ENCODE results near the gene P2RY8.
A peak's percentile ranks its signal among the peaks of the same experiment; 100 is the strongest.
"Not testable (repeated sequence)": the region's sequence is repeated elsewhere in the genome, so short reads cannot be mapped to it uniquely, and the experiment has no call there.

P2RY8 gene

DNA sequence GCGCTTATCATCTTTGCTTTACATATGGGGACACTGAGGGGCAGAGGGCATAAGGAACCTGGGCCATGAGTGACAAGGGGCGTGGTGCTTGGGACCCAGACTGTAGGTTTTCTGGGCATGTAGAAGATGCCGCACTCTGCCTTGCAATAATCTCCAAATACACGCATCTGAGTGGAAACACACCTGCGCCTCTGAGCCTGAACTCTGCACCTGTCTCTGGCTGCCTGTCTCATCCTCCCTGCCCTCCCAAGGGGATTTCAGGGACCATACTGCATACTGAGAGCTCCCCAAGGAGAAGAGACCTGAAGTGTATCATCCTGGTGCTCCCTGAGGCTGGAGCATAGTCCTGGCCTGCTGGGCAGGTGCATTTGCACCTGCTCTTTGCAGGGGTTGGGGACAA lies 49.6 kb downstream of the P2RY8 start:
- no peak for DNase-seq (ENCODE audit: low read depth in 2 of 2)

GRCh38 chrX:1486749-1487361 lies 50.1 kb downstream of the P2RY8 start:
- no peak for DNase-seq (ENCODE audit: low read depth in 2 of 2)

- no peak for DNase-seq (ENCODE audit: low read depth in 2 of 2)
Observed at GRCh38 chrX:1486177-1486576, 50.8 kb downstream of the P2RY8 start.

DNA sequence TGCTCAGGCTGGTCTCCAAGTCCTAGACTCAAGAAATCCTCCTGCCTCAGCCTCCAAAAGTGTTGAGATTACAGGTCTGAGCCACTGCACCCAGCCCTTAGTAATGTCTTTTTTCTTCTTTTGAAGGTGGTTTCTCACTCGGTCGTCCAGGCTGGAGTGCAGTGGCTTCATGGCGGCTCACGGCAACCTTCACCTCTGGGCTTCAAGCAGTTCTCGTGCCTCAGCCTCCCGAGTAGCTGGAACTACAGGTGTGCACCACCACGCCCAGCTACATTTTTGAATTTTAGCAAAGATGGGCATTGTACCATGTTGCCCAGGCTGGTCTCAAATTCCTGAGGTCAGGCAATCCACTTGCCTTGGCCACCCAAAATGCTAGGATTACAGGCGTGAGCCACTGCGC lies 52.0 kb downstream of the P2RY8 start:
- no peak for DNase-seq (ENCODE audit: low read depth in 2 of 2)

DNA sequence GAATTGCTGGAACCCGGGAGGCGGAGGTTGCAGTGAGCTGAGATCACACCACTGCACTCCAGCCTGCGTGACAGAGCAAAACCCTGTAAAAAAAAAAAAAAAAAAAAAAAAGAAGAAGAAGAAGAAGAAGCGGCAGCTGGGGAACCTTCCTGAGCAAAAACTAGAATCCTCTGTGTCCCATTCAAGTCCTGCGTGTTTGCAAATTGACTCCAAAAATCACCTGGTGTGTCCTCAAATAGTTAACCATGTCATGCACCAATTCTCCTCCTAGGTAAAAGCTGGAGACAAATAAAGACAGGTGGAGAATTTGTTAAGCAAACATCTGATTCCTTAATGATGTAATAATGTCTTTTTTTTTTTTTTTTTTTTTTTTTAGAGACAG lies 52.4 kb downstream of the P2RY8 start:
- DNase-seq (ENCODE audit: low read depth in 2 of 2): no peak

DNA sequence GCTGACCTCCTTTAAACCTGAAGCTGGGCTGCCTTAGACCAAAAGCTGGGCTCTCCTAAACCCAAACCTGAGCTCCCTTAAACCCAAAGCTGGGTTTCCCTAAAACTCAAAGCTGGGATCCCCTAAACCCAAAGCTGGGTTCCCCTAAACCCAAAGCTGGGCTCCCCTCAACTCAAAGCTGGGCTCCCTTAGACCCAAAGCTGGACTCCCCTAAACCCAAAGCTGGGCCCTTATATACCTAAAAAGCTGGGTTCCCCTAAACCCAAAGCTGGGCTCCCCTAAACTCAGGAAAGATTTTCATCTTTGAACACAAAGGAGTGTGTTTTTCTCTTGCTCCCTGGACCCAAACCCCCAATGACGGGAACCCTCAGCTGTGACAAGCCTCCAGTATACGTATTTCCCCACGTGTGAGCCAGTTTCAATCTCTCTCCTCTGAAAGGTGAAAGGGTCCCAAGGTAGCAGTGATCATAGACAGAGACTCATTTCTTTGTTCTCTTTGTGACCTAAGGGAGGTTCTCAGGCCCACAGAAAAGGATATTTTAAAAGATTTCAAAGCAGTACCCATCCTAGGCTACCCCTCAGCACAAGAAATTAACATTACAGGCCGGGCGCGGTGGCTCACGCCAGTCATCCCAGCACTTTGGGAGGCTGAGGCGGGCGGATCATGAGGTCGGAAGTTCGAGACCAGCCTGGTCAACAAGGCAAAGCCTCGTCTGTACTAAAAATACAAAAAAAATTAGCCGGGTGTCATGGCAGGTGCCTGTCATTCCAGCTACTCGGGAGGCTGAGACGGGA lies 52.9 kb downstream of the P2RY8 start:
- DNase-seq (ENCODE audit: low read depth in 2 of 2): no peak

GRCh38 chrX:1482530-1482928 lies 54.5 kb downstream of the P2RY8 start:
- DNase-seq (ENCODE audit: low read depth in 2 of 2): not testable (repeated sequence)

GRCh38 chrX:1481636-1482529 lies 55.1 kb downstream of the P2RY8 start:
- peak; percentile 70 to 71 for DNase-seq (ENCODE audit: low read depth in 2 of 2)

- DNase-seq (ENCODE audit: low read depth in 2 of 2): no peak
Observed at GRCh38 chrX:1480082-1480785, 56.8 kb downstream of the P2RY8 start.

DNA sequence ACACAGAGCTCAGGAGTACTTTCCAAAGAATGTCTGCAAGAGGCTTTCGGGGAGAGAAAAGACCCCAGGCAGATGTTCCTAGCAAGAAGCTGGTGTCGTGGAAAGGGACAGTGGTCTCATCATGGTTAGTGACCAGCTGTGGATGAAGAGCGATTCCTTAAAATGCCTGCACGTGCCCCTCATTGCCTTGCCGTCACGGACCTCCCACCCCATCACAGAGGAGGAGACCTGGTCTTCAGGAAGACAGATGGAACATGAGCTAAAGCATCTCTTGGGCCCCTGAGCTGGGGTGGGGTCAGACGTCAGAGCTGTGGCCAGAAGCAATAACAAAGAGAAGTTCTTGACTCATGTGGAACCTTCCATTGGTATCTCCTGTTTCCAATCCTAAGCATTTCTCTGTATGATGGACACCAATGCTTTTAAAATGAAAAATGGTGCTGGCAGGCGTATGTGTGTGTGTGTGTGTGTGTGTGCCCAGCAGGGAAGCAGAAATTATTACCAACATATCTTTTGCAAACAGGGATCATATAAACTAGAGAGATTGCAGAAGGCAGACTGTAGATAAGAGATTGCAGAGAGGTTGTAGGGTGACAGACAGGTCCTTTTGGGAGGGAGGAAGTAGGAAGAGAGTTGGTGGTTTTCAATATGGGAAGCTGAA lies 59.1 kb downstream of the P2RY8 start:
- no peak for DNase-seq (ENCODE audit: low read depth in 2 of 2)

- DNase-seq (ENCODE audit: low read depth in 2 of 2): no peak
Observed at GRCh38 chrX:1477229-1477628, 59.8 kb downstream of the P2RY8 start.

GRCh38 chrX:1476682-1477081 lies 60.3 kb downstream of the P2RY8 start:
- no peak for DNase-seq (ENCODE audit: low read depth in 2 of 2)

- no peak for DNase-seq (ENCODE audit: low read depth in 2 of 2)
Observed at GRCh38 chrX:1475881-1476280, 61.1 kb downstream of the P2RY8 start.

GRCh38 chrX:1475481-1475880 lies 61.5 kb downstream of the P2RY8 start:
- DNase-seq (ENCODE audit: low read depth in 2 of 2): no peak

GRCh38 chrX:1474593-1474992 lies 62.4 kb downstream of the P2RY8 start:
- DNase-seq (ENCODE audit: low read depth in 2 of 2): not testable (repeated sequence)

DNA sequence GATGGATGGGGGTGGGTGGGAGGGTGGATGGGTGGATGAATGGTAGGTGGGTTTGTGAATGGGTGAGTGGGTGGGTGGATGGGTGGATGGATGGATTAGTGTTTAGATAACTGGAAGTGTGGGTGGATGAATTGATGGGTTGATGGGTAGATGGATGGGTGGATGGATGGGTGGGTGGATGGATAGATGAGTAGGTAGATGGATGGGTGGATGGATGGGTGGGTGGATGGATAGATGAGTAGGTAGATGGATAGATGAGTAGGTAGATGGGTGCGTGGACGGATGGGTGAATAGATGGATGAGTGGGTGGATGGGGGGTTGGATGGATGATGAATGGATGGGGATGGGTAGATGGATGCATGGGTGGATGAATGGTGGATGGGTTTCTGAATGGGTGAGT lies 64.0 kb downstream of the P2RY8 start:
- no peak for DNase-seq (ENCODE audit: low read depth in 2 of 2)

DNA sequence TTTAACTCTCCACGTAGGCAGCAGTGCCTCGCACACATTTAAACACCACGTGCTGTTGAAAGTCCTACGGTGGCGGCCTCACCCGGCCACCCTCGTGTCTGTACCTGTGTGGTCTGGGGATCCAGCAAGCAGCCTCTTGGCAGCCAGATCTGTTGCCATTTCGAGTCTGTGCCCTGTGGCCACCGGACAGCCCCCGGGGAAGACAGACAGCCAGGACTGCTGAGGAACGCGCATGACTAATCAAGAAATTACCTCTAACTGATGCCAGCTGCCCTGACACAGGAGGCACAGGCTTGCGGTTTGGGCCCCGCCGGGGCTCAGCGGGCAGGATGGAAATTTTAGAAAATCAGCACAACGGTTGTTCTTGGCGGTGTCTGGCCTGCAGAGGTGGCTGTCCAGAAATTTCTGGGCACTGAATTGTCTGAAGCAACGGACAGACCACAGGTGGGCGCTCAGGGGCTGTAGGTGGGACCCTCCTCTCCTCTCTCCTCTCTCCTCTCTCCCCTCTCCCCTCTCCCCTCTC lies 68.7 kb downstream of the P2RY8 start:
- DNase-seq (ENCODE audit: low read depth in 2 of 2): no peak

DNA sequence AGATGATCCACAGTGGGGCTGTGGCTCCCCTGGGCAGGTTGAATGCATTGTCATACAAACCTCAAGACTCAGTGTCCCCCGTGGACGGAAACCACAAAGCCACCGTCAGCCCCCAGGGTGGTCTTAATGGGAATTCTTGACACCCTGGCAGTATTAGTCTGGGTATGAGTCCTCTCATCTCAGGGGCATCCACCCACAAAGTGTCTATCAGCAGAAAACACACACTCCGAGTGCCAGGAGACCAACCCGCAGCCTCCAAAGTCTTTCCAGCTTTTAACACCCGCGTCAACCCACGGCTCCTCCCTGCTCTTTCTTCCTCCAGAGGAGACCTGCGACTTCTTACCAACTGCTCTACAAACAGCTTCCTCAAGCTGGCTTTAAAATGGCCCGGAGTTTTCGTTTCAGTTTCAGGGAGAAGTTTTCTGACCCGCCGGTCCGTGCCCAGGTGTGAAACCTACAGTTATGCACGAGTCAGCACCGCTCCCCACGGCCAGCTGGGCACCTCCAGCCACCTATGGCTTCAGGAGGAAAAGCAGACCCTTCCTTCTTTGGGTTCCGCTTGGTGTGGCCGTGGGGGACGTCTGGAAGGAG lies 69.9 kb downstream of the P2RY8 start:
- no peak for DNase-seq (ENCODE audit: low read depth in 2 of 2)

GRCh38 chrX:1466232-1466661 lies 70.7 kb downstream of the P2RY8 start:
- DNase-seq (ENCODE audit: low read depth in 2 of 2): no peak

Data from fibroblast of skin of left quadriceps (primary cell).